ENCODE measurements around the gene ZNF827. TPM values are rescaled to one million over a fixed set of nuclear protein-coding genes. Genes with fewer than 3 reads are reported as not detected.

Gene ZNF827
- total and polyA plus RNA-seq, 9 of the 15 experiments (the other 6 are each of a cell fraction or from before 2014, with no cell fraction given), result 0.07 to 0.40 TPM; not detected in 7

GRCh38 chr4:145957302-145957701 lies 18.7 kb upstream of the ZNF827 start:
- Histone ChIP-seq H3K27me3 (ENCODE audit: control insufficient read depth in 2 of 2, insufficient read depth in 2 of 2, low read length in 2 of 2) (no peaks in the 10 kb centered on the region), H3K9me3 (replicated peaks; ENCODE audit: control insufficient read depth, insufficient read depth, low read depth, low read length) (no peaks in the 10 kb centered on the region), H3K27ac (ENCODE audit: extremely low read depth, low read depth, low read length) (no peak overlapping the region), H4K20me1 (replicated peaks; ENCODE audit: control insufficient read depth, insufficient read depth, low read length) (no peaks in the 10 kb centered on the region), H3K4me2 (ENCODE audit: insufficient read depth, low read length) (no peak overlapping the region), H3K36me3 (ENCODE audit: control insufficient read depth, insufficient read depth, low read length) (no peaks in the 10 kb centered on the region), H3K4me1 (replicated peaks in 1 of 2; ENCODE audit: control insufficient read depth in 2 of 2, insufficient read depth in 2 of 2, low read length in 2 of 2) (no peaks in the 10 kb centered on the region; a peak in 1 of 5 replicates), H3K9me1 (ENCODE audit: control insufficient read depth, insufficient read depth, low read length) (no peaks in the 10 kb centered on the region), H3K9ac (ENCODE audit: insufficient read depth in 1 of 2, low read depth in 2 of 2, low read length in 2 of 2) (no peak overlapping the region), H3K79me2 (ENCODE audit: control insufficient read depth, insufficient read depth, low read length) (no peaks in the 10 kb centered on the region), H2AFZ (ENCODE audit: low read depth, low read length) (no peak overlapping the region), H3K4me3 (no peak overlapping the region)
- DNase-seq (ENCODE audit: extremely low read depth in 1 of 4, low spot score in 3 of 4) (no peak), ATAC-seq (no peak), FAIRE-seq (no peak)
- no TSS peak for BruUV-seq (replicated peaks)
- CTCF ChIA-PET (ENCODE audit: low intra/inter-chr PET ratio), result interaction anchor here (0.6 to 0.7 kb wide), 2 partner anchors 727 to 1140 kb away, joined by 3 read pairs; no protein-coding TSS in a partner anchor
- in situ Hi-C loops (cut with MboI) (no loop called here), intact Hi-C loops (cut with micrococcal nuclease) (loop anchor here (10.0 kb wide), 1 partner anchor 267 kb away; no protein-coding TSS in a partner anchor)
- POLR2A ChIA-PET, result no interaction called here
- 0% methylated on average over 1 of the region's 1 CpG for WGBS (ENCODE audit: insufficient coverage, low coverage, missing lambda C conversion rate)
- no peak for TF ChIP-seq ZNF274 (IDR thresholded peaks at IDR 0.05; ENCODE audit: borderline replicate concordance, low read depth, low read length)
- no peak for TF ChIP-seq CEBPB (tag; IDR thresholded peaks at IDR 0.05)
- TF ChIP-seq ZNF76 (CRISPR knock-in tag; IDR thresholded peaks at IDR 0.05; ENCODE audit: borderline replicate concordance), result no peak
- no peak for TF ChIP-seq HDAC6 (IDR thresholded peaks at IDR 0.05; ENCODE audit: low read depth, low read length)
- TF ChIP-seq PHB (CRISPR knock-in tag; IDR thresholded peaks at IDR 0.05), result no peak
- TF ChIP-seq ZNF318 (IDR thresholded peaks at IDR 0.05; ENCODE audit: borderline replicate concordance in 1 of 2, low read depth in 1 of 2), result no peak
- no peak for TF ChIP-seq ZNF561 (CRISPR knock-in tag; conservative IDR thresholded peaks at IDR 0.05)
- TF ChIP-seq ZNF121 (CRISPR knock-in tag; conservative IDR thresholded peaks at IDR 0.05), result no peak
- TF ChIP-seq MBD2 (IDR thresholded peaks at IDR 0.05; ENCODE audit: borderline replicate concordance, low read depth), result no peak
- no peak for TF ChIP-seq RFX1 (IDR thresholded peaks at IDR 0.05)
- TF ChIP-seq TCF15 (CRISPR knock-in tag; IDR thresholded peaks at IDR 0.05), result no peak
- TF ChIP-seq RB1 (IDR thresholded peaks at IDR 0.05; ENCODE audit: low read depth), result no peak
- no peak for TF ChIP-seq NFIX (CRISPR knock-in tag; IDR thresholded peaks at IDR 0.05; ENCODE audit: low read depth)
- no peak for TF ChIP-seq NFIC (IDR thresholded peaks at IDR 0.05)
- no peak for TF ChIP-seq ESRRA (IDR thresholded peaks at IDR 0.05; ENCODE audit: borderline replicate concordance, low read depth)

Measured in K562 (cell line).